Activated effector memory CD4-positive, alpha-beta T cell treated with Interleukin-2 at 50 U/mL for 16 hours (primary cell): Measurements from ENCODE around the gene GNB3.

Experiments used
- DNase-seq: peaks from one replicate; pipeline ENCODE4 v3.0.0-alpha.2; 2020

The GNB3 gene

GRCh38 chr12:6824085-6824775 is 16.5 kb upstream of the GNB3 start:
- no peak for DNase-seq

GRCh38 chr12:6824901-6825381 is 15.8 kb upstream of the GNB3 start:
- DNase-seq = no peak

GRCh38 chr12:6825398-6826124 is 15.2 kb upstream of the GNB3 start:
- peak; percentile 69 for DNase-seq

- no peak for DNase-seq
Measured at GRCh38 chr12:6826125-6826733, 14.5 kb upstream of the GNB3 start.

- DNase-seq = no peak
Measured at GRCh38 chr12:6826734-6827436, 13.8 kb upstream of the GNB3 start.

- DNase-seq = peak; percentile 20
Measured at GRCh38 chr12:6827437-6827911, 13.3 kb upstream of the GNB3 start.

GRCh38 chr12:6827982-6828780 is 12.5 kb upstream of the GNB3 start, which contains the start of gene P3H3:
Gene P3H3 (plus strand): TSS chr12:6828407. CDS start chr12:6828441, 34 bp downstream.
- no peak for DNase-seq

GRCh38 chr12:6828781-6829535 is 11.8 kb upstream of the GNB3 start:
- peak; percentile 21 for DNase-seq

GRCh38 chr12:6829536-6830220 is 11.0 kb upstream of the GNB3 start:
- DNase-seq = no peak

- DNase-seq = no peak
Measured at GRCh38 chr12:6830286-6830890, 10.3 kb upstream of the GNB3 start.

GRCh38 chr12:6830999-6831398 is 9.7 kb upstream of the GNB3 start:
- DNase-seq = no peak

GRCh38 chr12:6831450-6831995 is 9.2 kb upstream of the GNB3 start:
- no peak for DNase-seq

- no peak for DNase-seq
Measured at GRCh38 chr12:6832125-6832524, 8.6 kb upstream of the GNB3 start.

- DNase-seq = no peak
Measured at GRCh38 chr12:6833189-6833890, 7.4 kb upstream of the GNB3 start.

- no peak for DNase-seq
Measured at GRCh38 chr12:6834254-6834653, 6.5 kb upstream of the GNB3 start.

GRCh38 chr12:6834873-6835272 is 5.9 kb upstream of the GNB3 start:
- DNase-seq = no peak

- DNase-seq = no peak
Measured at GRCh38 chr12:6836851-6837250, 3.9 kb upstream of the GNB3 start.

GRCh38 chr12:6837370-6838060 is 3.2 kb upstream of the GNB3 start:
- DNase-seq = no peak

GRCh38 chr12:6838854-6839253 is 1.9 kb upstream of the GNB3 start:
- no peak for DNase-seq
